ENCODE results near the gene RBL2.

DNA sequence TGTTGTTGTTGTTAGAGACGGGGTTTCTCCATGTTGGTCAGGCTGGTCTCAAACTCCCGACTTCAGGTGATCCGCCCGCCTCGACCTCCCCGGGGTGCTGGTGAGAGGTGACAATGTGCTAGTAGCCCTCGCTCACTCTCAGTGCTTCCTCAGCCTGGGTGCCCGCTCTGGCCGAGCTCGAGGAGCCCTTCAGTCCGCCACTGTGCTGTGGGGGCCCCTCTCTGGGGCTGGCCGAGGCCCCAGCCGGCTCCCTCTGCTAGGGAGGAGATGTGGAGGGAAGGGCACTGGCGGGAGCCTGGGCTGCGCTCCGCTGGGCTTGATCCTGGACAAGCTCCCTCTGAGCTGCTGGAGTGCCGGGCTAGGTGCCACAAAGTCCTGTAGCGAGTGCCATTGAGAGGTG, 21.7 kb upstream of the RBL2 start:
- TF ChIP-seq, protein P1, sequence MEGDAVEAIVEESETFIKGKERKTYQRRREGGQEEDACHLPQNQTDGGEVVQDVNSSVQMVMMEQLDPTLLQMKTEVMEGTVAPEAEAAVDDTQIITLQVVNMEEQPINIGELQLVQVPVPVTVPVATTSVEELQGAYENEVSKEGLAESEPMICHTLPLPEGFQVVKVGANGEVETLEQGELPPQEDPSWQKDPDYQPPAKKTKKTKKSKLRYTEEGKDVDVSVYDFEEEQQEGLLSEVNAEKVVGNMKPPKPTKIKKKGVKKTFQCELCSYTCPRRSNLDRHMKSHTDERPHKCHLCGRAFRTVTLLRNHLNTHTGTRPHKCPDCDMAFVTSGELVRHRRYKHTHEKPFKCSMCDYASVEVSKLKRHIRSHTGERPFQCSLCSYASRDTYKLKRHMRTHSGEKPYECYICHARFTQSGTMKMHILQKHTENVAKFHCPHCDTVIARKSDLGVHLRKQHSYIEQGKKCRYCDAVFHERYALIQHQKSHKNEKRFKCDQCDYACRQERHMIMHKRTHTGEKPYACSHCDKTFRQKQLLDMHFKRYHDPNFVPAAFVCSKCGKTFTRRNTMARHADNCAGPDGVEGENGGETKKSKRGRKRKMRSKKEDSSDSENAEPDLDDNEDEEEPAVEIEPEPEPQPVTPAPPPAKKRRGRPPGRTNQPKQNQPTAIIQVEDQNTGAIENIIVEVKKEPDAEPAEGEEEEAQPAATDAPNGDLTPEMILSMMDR (IDR thresholded peaks at IDR 0.05), result no peak
- TF ChIP-seq POLR2A (IDR thresholded peaks at IDR 0.05), result no peak
